Vagina (tissue), 2 donors: ENCODE measurements around the gene R3HDM2.

ENCODE experiments used
- POLR2A ChIP-seq, 2 donors: fragments of 450-650 bp; IDR thresholded peaks; one replicate each; pipeline ENCODE4 v1.6.1; 2017; ENCODE audit warnings: antibody characterized with exemption in 2 of 2, mild to moderate bottlenecking in 2 of 2, moderate library complexity in 2 of 2
- POLR2AphosphoS5 ChIP-seq, 2 donors: sonication (generic); formaldehyde crosslinking; IDR thresholded peaks; one replicate each; pipeline ENCODE4 v1.9.0; 2017; ENCODE audit warnings: antibody characterized with exemption in 2 of 2, mild to moderate bottlenecking in 2 of 2, low read depth in 1 of 2; ENCODE audit not compliant: insufficient read depth in 1 of 2
- TF ChIP-seq, protein P1 (sequence below), 3 experiments: fragments of 450-650 bp in 2 of 3; fragments of 200-600 bp in 1 of 3; sonication (generic) in 1 of 3; IDR thresholded peaks; one replicate each; pipeline ENCODE4 v1.5.1; 2017 to 2019; ENCODE audit warnings: antibody characterized with exemption in 3 of 3, mild to moderate bottlenecking in 2 of 3, moderate library complexity in 2 of 3

- TF ChIP-seq, protein P1, sequence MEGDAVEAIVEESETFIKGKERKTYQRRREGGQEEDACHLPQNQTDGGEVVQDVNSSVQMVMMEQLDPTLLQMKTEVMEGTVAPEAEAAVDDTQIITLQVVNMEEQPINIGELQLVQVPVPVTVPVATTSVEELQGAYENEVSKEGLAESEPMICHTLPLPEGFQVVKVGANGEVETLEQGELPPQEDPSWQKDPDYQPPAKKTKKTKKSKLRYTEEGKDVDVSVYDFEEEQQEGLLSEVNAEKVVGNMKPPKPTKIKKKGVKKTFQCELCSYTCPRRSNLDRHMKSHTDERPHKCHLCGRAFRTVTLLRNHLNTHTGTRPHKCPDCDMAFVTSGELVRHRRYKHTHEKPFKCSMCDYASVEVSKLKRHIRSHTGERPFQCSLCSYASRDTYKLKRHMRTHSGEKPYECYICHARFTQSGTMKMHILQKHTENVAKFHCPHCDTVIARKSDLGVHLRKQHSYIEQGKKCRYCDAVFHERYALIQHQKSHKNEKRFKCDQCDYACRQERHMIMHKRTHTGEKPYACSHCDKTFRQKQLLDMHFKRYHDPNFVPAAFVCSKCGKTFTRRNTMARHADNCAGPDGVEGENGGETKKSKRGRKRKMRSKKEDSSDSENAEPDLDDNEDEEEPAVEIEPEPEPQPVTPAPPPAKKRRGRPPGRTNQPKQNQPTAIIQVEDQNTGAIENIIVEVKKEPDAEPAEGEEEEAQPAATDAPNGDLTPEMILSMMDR (IDR thresholded peaks at IDR 0.05) = no peak
- TF ChIP-seq POLR2AphosphoS5 (IDR thresholded peaks at IDR 0.05; ENCODE audit: insufficient read depth in 1 of 2, low read depth in 1 of 2) (no peak), POLR2A (IDR thresholded peaks at IDR 0.05) (no peak)
Measured at GRCh38 chr12:57446292-57446960, 15.6 kb upstream of the R3HDM2 start.
